HG03025 (cell line): Measurements from ENCODE around the gene ZNF334.

ENCODE experiments used
- ATAC-seq: cut with Tn5 transposase; IDR thresholded peaks from one replicate; pipeline ENCODE4 v1.9.1; 2021; ENCODE audit warnings: mild to moderate bottlenecking, moderate library complexity; ENCODE audit not compliant: unreplicated experiment, low FRiP score

Gene ZNF334

GRCh38 chr20:46491354-46491753 lies 22.0 kb downstream of the ZNF334 start:
- no peak for ATAC-seq

DNA sequence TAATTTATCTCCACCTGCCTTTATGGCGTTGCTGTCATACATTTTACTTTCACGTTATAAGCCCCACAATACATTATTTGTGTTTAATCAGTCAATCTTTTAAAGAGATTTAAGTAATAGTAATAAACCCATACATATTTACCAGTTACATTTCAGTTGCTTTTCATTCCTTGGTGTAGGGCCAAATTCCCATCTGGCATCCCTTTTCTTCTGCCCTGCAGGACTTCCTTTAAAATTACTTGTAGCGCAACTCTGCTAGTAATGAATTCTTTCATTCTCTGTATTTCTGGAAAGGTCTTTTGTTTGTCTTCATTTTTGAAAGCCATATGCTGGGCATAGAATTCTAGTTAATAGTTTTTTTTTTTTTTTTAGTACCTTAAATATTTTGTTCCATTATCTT lies 24.9 kb downstream of the ZNF334 start:
- ATAC-seq, result no peak

DNA sequence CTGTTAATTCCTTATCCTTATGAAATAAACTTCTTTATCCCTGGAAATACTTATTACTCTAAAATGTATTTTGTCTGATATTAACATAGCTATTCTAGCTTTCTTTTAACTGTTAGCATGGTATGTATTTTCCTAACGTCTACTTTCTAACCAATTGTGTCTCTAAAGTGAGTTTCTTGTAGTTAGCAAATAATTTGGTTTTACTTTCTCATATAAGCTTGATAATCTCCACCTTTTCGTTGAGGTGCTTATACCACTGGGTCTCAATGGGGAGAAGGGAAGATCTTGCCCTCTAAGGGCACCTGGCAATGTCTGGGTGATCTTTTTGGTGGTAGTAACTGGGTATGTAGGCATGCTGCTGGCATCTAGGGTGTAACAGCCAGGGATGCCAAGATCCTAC lies 25.7 kb downstream of the ZNF334 start:
- ATAC-seq, result no peak

DNA sequence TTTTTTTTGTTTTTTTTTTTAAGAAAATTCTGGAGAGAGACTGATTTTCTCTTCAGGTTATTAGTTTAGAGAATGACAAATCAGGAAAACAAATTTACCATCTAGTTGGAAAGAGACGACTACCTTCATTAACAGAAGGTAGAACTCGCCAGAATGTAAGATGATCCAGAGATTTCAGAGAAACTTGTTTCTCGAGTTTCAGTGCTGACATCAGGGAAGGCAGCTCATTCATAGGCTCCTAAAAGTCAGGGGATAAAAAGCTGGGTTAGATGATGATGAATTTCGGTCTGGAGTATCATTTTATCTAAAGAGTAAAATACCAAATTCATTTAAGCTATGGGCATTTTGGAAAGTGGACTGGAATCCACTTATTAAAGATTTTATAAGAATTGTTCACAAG lies 27.9 kb downstream of the ZNF334 start:
- ATAC-seq, result no peak

- no peak for ATAC-seq
Observed at GRCh38 chr20:46484954-46485353, 28.4 kb downstream of the ZNF334 start.

GRCh38 chr20:46483879-46484278 lies 29.5 kb downstream of the ZNF334 start:
- no peak for ATAC-seq

- no peak for ATAC-seq
Observed at GRCh38 chr20:46482864-46483263, 30.5 kb downstream of the ZNF334 start.

DNA sequence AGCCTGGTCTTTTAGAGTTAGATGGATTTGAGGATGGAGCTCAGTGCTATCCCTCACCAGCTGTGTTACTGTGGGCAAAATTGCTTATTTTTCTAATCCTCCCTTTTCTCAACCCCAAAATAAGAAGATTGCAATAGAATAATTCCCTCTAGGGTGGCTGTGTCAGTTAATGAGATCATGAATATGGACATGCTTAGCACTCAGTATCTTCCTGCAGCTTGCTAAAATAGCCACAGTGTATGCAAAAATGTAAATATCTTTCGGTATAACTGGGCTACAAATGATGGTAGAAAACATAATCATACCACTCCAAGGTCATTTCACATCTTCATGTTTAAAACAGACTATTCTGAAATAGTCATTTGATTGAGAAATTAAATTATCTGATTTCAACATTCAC lies 35.7 kb downstream of the ZNF334 start:
- no peak for ATAC-seq

GRCh38 chr20:46477225-46477624 lies 36.1 kb downstream of the ZNF334 start:
- ATAC-seq, result no peak

GRCh38 chr20:46468508-46468907 lies 44.9 kb downstream of the ZNF334 start:
- no peak for ATAC-seq

DNA sequence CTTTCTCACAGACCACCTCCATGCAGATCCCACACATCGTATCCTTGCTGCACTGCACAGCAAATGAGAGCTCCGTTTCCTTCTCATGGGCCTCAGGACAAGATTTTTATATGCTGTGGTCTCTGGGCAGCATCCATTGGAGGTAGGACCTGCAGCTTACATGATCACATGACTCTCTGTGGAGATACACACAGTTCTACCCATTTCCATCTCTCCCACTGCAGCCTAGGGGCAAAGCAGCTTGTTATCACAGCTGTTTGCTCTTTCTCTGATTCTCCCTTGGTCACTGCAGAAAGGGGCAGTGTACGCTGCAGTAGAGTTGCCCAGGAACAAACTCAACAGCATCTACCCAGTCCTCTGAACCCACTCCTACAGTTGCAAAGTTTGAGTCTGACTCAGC lies 48.9 kb downstream of the ZNF334 start:
- no peak for ATAC-seq

DNA sequence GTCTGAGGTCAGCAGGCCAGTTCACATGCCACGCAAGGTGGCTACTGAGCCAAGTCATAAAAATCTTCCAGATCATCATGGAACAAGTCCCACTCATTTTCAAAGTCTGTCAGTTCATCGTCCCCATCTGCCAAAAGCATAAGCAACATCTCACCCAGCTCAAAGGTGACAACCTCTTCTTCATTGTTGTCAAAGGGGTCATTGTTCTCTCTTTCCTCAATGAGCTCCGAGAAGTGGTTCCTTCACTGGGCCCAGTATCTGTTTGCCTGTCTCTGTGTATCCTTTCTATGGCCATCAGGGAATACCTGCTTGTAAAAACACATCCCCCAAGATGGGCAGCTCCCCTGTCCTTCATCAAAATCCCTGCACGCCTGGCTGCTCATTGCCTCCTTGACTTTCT lies 49.5 kb downstream of the ZNF334 start:
- no peak for ATAC-seq

GRCh38 chr20:46461808-46462207 lies 51.6 kb downstream of the ZNF334 start:
- no peak for ATAC-seq

GRCh38 chr20:46458866-46459750 lies 54.3 kb downstream of the ZNF334 start:
- ATAC-seq, result no peak

DNA sequence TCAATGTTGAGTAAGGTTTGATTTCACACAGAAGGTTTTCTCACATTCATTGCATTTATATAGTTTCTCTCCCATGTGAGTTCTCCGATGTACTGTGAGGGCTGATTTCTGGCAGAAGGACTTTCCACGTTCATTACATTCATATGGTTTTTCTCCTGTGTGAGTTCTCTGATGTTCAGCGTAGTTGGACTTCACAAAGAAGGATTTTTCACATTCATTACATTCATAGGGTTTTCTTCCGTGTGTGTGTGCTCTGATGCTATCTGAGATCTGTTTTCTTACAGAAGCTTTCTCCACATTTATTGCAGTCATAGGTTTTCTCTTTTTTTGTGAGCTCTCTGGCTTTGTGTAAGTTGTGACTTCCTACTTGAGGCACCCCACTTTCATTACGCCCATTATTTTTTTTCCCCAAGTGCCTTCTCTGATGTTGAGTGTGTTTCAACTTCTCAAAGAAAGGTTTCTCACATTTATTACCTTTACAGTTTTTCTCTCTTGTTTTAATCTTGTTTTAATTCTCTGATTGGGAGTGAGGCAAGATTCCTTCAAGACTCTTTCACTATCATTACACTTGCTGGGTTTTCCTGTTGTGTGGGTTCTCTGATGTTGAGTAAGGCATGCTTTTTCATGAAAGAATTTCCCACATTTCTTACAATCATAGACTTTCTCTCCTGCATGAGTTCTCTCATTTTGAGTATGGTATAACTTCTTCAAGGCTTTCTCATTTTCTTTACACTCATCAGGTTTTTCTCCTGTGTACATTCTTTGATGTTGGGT lies 56.9 kb downstream of the ZNF334 start:
- ATAC-seq, result no peak

DNA sequence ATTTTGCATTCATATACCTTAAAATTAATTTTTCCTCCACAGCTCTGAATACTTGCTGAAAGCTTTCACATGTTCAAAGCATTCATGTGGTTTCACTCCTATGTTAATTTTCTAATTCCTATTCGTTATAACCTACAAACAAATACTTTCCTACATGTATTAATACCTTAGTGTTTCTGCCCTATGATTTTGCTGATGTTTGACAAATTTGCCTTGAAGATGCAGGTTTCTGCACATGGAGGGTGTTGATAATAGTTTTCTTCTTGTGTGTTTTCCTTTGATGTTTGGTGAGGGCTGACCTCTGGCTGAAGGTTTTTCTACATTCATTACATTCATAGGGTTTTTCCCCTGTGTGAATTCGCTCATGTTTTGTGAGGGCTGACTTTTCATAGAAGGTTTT lies 57.6 kb downstream of the ZNF334 start:
- ATAC-seq, result no peak
